DOHH2 (cell line): ENCODE results near the gene GATAD2B.

Source experiments
- EZH2phosphoT487 ChIP-seq: fragments of 200-600 bp; sonication (generic); IDR thresholded peaks from 2 replicates; pipeline ENCODE4 v1.6.1; 2017; ENCODE audit warnings: borderline replicate concordance, mild to moderate bottlenecking, antibody characterized with exemption, low read length, moderate library complexity, mixed read lengths
- TF ChIP-seq, protein P1 (sequence below): fragments of 200-600 bp; sonication (generic); IDR thresholded peaks from one replicate; pipeline ENCODE4 v1.5.1; 2014; ENCODE audit warnings: antibody characterized with exemption, mild to moderate bottlenecking, low read depth, low read length; ENCODE audit not compliant: poor library complexity, severe bottlenecking

- TF ChIP-seq, protein P1, sequence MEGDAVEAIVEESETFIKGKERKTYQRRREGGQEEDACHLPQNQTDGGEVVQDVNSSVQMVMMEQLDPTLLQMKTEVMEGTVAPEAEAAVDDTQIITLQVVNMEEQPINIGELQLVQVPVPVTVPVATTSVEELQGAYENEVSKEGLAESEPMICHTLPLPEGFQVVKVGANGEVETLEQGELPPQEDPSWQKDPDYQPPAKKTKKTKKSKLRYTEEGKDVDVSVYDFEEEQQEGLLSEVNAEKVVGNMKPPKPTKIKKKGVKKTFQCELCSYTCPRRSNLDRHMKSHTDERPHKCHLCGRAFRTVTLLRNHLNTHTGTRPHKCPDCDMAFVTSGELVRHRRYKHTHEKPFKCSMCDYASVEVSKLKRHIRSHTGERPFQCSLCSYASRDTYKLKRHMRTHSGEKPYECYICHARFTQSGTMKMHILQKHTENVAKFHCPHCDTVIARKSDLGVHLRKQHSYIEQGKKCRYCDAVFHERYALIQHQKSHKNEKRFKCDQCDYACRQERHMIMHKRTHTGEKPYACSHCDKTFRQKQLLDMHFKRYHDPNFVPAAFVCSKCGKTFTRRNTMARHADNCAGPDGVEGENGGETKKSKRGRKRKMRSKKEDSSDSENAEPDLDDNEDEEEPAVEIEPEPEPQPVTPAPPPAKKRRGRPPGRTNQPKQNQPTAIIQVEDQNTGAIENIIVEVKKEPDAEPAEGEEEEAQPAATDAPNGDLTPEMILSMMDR: no peak
- no peak for TF ChIP-seq EZH2phosphoT487
Observed at GRCh38 chr1:153882296-153882912, 40.4 kb downstream of the GATAD2B start.
